ENCODE measurements around the gene NPTX1.

- no peak for TF ChIP-seq POLR2AphosphoS5 (IDR thresholded peaks at IDR 0.05; ENCODE audit: low read depth, low read length)
- no peak for TF ChIP-seq POLR2A (IDR thresholded peaks at IDR 0.05; ENCODE audit: low read depth, low read length)
- TF ChIP-seq TAF1 (IDR thresholded peaks at IDR 0.05; ENCODE audit: borderline replicate concordance, low read depth, low read length), result no peak
These were observed 23.0 kb downstream of the NPTX1 start for GRCh38 chr17:80453126-80453997.

Data from GM12892 (cell line).